Smooth muscle cell (in vitro differentiated cells): ENCODE measurements around the gene WFDC5. TPM values are rescaled to one million over a fixed set of nuclear protein-coding genes. Genes with fewer than 3 reads are reported as not detected.

Experiments
- DNase-seq: peaks from one replicate; lab custom pipeline; 2025; ENCODE audit not compliant: unreplicated experiment; lab: John Stamatoyannopoulos, UW
- H2AFZ ChIP-seq: fragments of 200-600 bp; sonication (generic); 2 replicates; pipeline ENCODE4 v1.6.0; 2016; ENCODE audit warnings: antibody characterized with exemption, low read depth, mild to moderate bottlenecking
- H3F3A ChIP-seq: fragments of 200-600 bp; sonication (generic); 2 replicates; pipeline ENCODE4 v1.6.0; 2017; ENCODE audit warnings: antibody characterized with exemption, low read depth
- H3K27ac ChIP-seq: fragments of 200-600 bp; sonication (generic); 2 replicates; pipeline ENCODE4 v1.5.1; 2016; ENCODE audit warnings: low read depth, mild to moderate bottlenecking
- H3K27me3 ChIP-seq: fragments of 200-600 bp; sonication (generic); 2 replicates; pipeline ENCODE4 v1.6.1; 2016; ENCODE audit warnings: low read depth, mild to moderate bottlenecking
- H3K36me3 ChIP-seq: fragments of 200-600 bp; sonication (generic); 2 replicates; pipeline ENCODE4 v1.5.1; 2016; ENCODE audit warnings: low read depth
- H3K4me1 ChIP-seq: fragments of 200-600 bp; sonication (generic); 2 replicates; pipeline ENCODE4 v1.5.1; 2016; ENCODE audit warnings: low read depth
- H3K4me2 ChIP-seq: fragments of 200-600 bp; sonication (generic); 2 replicates; pipeline ENCODE4 v1.6.0; 2016; ENCODE audit warnings: mild to moderate bottlenecking
- H3K4me3 ChIP-seq: fragments of 200-600 bp; sonication (generic); 2 replicates; pipeline ENCODE4 v1.5.1; 2016; ENCODE audit warnings: mild to moderate bottlenecking
- H3K79me2 ChIP-seq: fragments of 200-600 bp; sonication (generic); 2 replicates; pipeline ENCODE4 v1.6.0; 2016; ENCODE audit warnings: low read depth, mild to moderate bottlenecking
- H3K9ac ChIP-seq: fragments of 200-600 bp; sonication (generic); 2 replicates; pipeline ENCODE4 v1.6.0; 2016; ENCODE audit warnings: low read depth
- H3K9me3 ChIP-seq: fragments of 200-600 bp; sonication (generic); replicated peaks from 2 replicates; pipeline ENCODE4 v1.5.1; 2016; ENCODE audit warnings: low read depth
- H4K20me1 ChIP-seq: fragments of 200-600 bp; sonication (generic); 2 replicates; pipeline ENCODE4 v1.6.0; 2016; ENCODE audit warnings: low read depth
- WGBS: methylation state at CpG from one replicate; pipeline ENCODE4 v1.1.7; 2016; ENCODE audit warnings: low lambda C conversion rate; 5-methylcytosine and 5-hydroxymethylcytosine counted together
- polyA plus RNA-seq: library from polyadenylated mRNA; unstranded; fragments of >200 nt; fragmentation: Nextera tagmentation; extraction: Ambion mirVana; gene quantifications from 2 replicates; pipeline ENCODE4 v1.2.1, GENCODE V29; 2016
- total RNA-seq: library from RNA; depleted of rRNA; stranded (reverse); fragments of >200 nt; gene quantifications from 2 replicates; pipeline ENCODE4 v1.2.3, GENCODE V29; 2014
- TF ChIP-seq, protein P1 (sequence below): fragments of 200-600 bp; sonication (generic); IDR thresholded peaks from 2 replicates; pipeline ENCODE4 v1.5.1; 2017; ENCODE audit warnings: borderline replicate concordance, mild to moderate bottlenecking, antibody characterized with exemption; ENCODE audit not compliant: insufficient read depth, poor library complexity, severe bottlenecking

WFDC5 gene
- total and polyA plus RNA-seq, 2 experiments from 2014 or later: not detected

DNA sequence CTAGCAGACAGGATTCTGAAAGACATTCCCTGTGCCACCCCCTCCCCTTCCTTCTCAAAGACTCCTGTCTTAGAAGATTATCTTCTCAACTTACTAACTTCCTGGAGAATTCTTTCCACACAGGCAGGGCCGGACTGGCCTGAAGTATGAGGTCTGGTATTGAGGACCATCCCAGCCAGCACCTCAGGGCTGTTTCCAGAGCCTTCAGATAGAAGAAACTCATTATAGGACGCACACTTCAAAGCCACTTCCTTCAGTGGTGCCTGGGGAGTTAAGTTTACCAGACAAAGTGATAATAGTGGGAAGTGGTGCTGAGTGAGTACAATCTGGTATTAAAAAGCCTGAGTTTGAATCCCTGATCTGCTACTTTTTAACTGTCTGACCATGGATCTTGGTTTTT, 29.7 kb downstream of the WFDC5 start:
- Histone ChIP-seq H4K20me1 (no peaks in the 10 kb centered on the region), H3K27me3 (no peaks in the 10 kb centered on the region), H3K4me1 (peaks cover 8% of the 10 kb centered on the region), H3K9me3 (no peaks in the 10 kb centered on the region), H3K27ac (no peak overlapping the region), H3F3A (peaks cover 8% of the 10 kb centered on the region), H3K4me3 (no peak overlapping the region), H3K79me2 (no peaks in the 10 kb centered on the region), H2AFZ (no peak overlapping the region), H3K36me3 (peaks cover 6% of the 10 kb centered on the region), H3K4me2 (no peak overlapping the region), H3K9ac (no peak overlapping the region)
- DNase-seq: no peak
- 5% methylated on average over 2 of the region's 2 CpGs for WGBS
- TF ChIP-seq, protein P1, sequence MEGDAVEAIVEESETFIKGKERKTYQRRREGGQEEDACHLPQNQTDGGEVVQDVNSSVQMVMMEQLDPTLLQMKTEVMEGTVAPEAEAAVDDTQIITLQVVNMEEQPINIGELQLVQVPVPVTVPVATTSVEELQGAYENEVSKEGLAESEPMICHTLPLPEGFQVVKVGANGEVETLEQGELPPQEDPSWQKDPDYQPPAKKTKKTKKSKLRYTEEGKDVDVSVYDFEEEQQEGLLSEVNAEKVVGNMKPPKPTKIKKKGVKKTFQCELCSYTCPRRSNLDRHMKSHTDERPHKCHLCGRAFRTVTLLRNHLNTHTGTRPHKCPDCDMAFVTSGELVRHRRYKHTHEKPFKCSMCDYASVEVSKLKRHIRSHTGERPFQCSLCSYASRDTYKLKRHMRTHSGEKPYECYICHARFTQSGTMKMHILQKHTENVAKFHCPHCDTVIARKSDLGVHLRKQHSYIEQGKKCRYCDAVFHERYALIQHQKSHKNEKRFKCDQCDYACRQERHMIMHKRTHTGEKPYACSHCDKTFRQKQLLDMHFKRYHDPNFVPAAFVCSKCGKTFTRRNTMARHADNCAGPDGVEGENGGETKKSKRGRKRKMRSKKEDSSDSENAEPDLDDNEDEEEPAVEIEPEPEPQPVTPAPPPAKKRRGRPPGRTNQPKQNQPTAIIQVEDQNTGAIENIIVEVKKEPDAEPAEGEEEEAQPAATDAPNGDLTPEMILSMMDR: no peak

DNA sequence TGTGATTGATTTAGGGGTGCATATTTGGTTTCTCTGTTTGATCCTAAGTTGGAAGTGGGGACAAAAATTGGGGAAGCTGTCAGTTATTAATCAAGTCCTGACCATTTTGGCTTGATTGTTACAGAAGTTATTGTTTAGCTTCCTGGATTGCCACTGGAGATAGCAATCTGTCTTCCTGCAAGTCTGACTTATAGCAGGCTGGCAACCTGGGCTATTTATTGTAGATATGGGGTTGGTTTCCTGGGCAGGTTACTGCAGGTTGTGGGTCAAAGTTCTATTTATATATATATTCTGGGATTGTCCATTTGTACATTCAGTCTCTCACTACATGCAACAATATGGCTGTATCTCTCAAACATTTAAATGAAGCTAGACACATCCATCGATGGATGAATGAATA, 31.8 kb downstream of the WFDC5 start:
- Histone ChIP-seq H3K79me2 (no peaks in the 10 kb centered on the region), H3K27ac (no peak overlapping the region), H3K4me2 (no peak overlapping the region), H3K9ac (no peak overlapping the region), H3K9me3 (no peaks in the 10 kb centered on the region), H3K4me1 (peaks cover 8% of the 10 kb centered on the region), H3F3A (peaks cover 8% of the 10 kb centered on the region), H4K20me1 (no peaks in the 10 kb centered on the region), H3K36me3 (peaks cover 6% of the 10 kb centered on the region), H3K27me3 (no peaks in the 10 kb centered on the region), H2AFZ (no peak overlapping the region), H3K4me3 (no peak overlapping the region)
- TF ChIP-seq, protein P1: no peak
- 100% methylated on average over 1 of the region's 1 CpG for WGBS
- DNase-seq: no peak

DNA sequence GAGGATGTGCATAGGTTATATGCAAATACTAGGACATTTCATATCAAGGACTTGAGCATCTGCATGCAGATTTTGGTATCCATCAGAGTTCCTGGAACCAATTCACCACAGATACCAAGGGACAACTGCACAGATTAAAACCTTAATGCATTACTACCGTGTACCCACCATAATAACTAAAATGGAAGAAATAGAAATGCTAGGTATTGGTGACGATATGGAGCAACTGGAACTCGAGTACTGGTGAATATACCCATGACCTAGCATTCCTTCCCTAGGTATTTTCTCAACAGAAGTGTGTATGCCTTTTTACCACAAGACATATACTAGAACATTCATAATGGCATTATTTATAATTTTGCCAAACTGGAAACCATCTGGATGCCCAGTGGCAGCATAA, 32.5 kb downstream of the WFDC5 start:
- WGBS: 96% methylated on average over 3 of the region's 3 CpGs
- Histone ChIP-seq H3K4me1 (peaks cover 2% of the 10 kb centered on the region), H3F3A (peaks cover 2% of the 10 kb centered on the region), H4K20me1 (no peaks in the 10 kb centered on the region), H3K27ac (no peak overlapping the region), H3K4me2 (no peak overlapping the region), H3K27me3 (no peaks in the 10 kb centered on the region), H3K79me2 (no peaks in the 10 kb centered on the region), H2AFZ (no peak overlapping the region), H3K9ac (no peak overlapping the region), H3K9me3 (no peaks in the 10 kb centered on the region), H3K36me3 (peaks cover 6% of the 10 kb centered on the region), H3K4me3 (no peak overlapping the region)
- no peak for DNase-seq
- TF ChIP-seq, protein P1: no peak

DNA sequence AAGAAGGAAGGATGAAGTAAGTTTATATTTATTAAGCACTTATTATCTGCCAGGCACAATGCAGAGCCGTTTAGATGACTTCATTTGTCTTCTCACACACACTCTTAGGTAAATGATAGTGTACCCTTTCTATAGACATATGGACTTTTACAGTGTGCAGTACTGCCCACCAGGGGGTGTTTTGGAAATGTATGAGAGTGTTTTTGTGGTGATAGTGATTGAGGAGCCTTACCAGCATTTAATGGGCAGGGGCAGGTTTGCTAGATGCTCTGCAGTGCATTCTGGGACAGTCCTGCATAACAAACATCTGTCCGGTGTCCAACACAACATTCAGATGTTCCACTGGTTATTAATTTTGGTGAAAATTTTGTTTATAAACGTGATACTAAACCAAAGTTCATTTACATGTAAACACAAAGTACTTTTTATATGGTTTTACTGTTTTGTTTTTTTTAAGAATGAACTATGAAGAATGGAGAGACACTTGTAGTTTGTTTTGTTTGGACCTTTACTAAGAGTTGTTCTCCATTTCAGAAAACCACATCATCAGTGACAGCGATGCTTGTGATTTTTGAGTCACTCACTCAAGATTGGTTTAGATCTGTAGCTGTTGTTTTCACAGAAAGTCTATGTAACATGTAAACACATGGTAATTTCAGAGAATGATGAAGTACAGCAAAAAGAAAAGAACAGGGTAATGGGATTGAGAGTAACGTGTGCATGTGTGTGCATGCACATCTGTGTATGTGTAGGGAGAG, 33.9 kb downstream of the WFDC5 start:
- no peaks in the 10 kb centered on the region for H3K27me3 ChIP-seq
- no peak overlapping the region for H3K4me3 ChIP-seq
- no peaks in the 10 kb centered on the region for H3K4me1 ChIP-seq
- H3K9me3 ChIP-seq: no peaks in the 10 kb centered on the region
- no peak overlapping the region for H3K27ac ChIP-seq
- H3K79me2 ChIP-seq: no peaks in the 10 kb centered on the region
- no peak overlapping the region for H2AFZ ChIP-seq
- WGBS: 92% methylated on average over 5 of the region's 5 CpGs
- TF ChIP-seq, protein P1: peak; percentile 42
- H4K20me1 ChIP-seq: no peaks in the 10 kb centered on the region
- no peak overlapping the region for H3K9ac ChIP-seq
- no peak for DNase-seq
- H3F3A ChIP-seq: no peaks in the 10 kb centered on the region
- no peak overlapping the region for H3K4me2 ChIP-seq
- H3K36me3 ChIP-seq: peaks cover 6% of the 10 kb centered on the region
